Measurements from ENCODE around the gene HDAC9. TPM values are rescaled to one million over a fixed set of nuclear protein-coding genes. Genes with fewer than 3 reads are reported as not detected.

Gene HDAC9
- polyA plus RNA-seq, 2 of the 4 experiments (the other 2 are of a cell fraction), result 0.05 to 0.26 TPM

GRCh38 chr7:18874880-18875279 is 379.3 kb downstream of the HDAC9 start (continued):
- no peak for TF ChIP-seq CHD2 (IDR thresholded peaks at IDR 0.05; ENCODE audit: low read length, partially characterized antibody)
- no peak for TF ChIP-seq RARB (CRISPR knock-in tag; IDR thresholded peaks at IDR 0.05)
- TF ChIP-seq POLR2A (IDR thresholded peaks at IDR 0.05; ENCODE audit: low read length), result no peak
- TF ChIP-seq, protein P1, sequence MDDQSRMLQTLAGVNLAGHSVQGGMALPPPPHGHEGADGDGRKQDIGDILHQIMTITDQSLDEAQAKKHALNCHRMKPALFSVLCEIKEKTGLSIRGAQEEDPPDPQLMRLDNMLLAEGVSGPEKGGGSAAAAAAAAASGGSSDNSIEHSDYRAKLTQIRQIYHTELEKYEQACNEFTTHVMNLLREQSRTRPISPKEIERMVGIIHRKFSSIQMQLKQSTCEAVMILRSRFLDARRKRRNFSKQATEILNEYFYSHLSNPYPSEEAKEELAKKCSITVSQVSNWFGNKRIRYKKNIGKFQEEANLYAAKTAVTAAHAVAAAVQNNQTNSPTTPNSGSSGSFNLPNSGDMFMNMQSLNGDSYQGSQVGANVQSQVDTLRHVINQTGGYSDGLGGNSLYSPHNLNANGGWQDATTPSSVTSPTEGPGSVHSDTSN (IDR thresholded peaks at IDR 0.05), result no peak
- no peak for TF ChIP-seq NPAS2 (CRISPR knock-in tag; IDR thresholded peaks at IDR 0.05; ENCODE audit: borderline replicate concordance)
- no peak for TF ChIP-seq MAFK (IDR thresholded peaks at IDR 0.05; ENCODE audit: partially characterized antibody)

GRCh38 chr7:18877874-18878273 is 382.3 kb downstream of the HDAC9 start:
- no peaks in the 10 kb centered on the region for H3K9me3 ChIP-seq
- 14% methylated on average over 3 of the region's 3 CpGs for WGBS (ENCODE audit: missing lambda C conversion rate)
- no peak overlapping the region for H3K4me3 ChIP-seq
- no peaks in the 10 kb centered on the region for H3K4me1 ChIP-seq
- ChIA-PET CTCF (no interaction called here), POLR2A (no interaction called here)
- no peak overlapping the region for H3K27ac ChIP-seq
- TF ChIP-seq ZSCAN20 (CRISPR knock-in tag; IDR thresholded peaks at IDR 0.05), result no peak
- TF ChIP-seq HOXB13 (CRISPR knock-in tag; IDR thresholded peaks at IDR 0.05; ENCODE audit: low read depth), result no peak
- peak; percentile 73 for TF ChIP-seq MAFK (IDR thresholded peaks at IDR 0.05; ENCODE audit: partially characterized antibody)
- DNase-seq (ENCODE audit: low read depth in 1 of 2, low spot score in 1 of 2), result no peak
- ATAC-seq, result no peak
- H3K4me2 ChIP-seq, result no peak overlapping the region
- FAIRE-seq, result no peak

GRCh38 chr7:18886832-18887231 is 391.3 kb downstream of the HDAC9 start:
- no peak for DNase-seq (ENCODE audit: low read depth in 1 of 2, low spot score in 1 of 2)
- ChIA-PET CTCF (interaction anchor here (1.6 to 2.2 kb wide), 2 partner anchors 10 to 23 kb away, joined by 4 to 5 read pairs; no protein-coding TSS in a partner anchor), POLR2A (no interaction called here)
- Histone ChIP-seq H3K4me2 (no peak overlapping the region), H3K9me3 (no peaks in the 10 kb centered on the region), H3K4me1 (no peaks in the 10 kb centered on the region), H3K27ac (no peak overlapping the region), H3K4me3 (no peak overlapping the region)
- TF ChIP-seq HOXB13 (CRISPR knock-in tag; IDR thresholded peaks at IDR 0.05; ENCODE audit: low read depth), result no peak
- TF ChIP-seq BHLHE40 (IDR thresholded peaks at IDR 0.05; ENCODE audit: low read depth, low read length), result no peak
- no peak for TF ChIP-seq EHF (CRISPR knock-in tag; IDR thresholded peaks at IDR 0.05)
- TF ChIP-seq CBX8 (IDR thresholded peaks at IDR 0.05), result no peak
- no peak for TF ChIP-seq ESRRA (IDR thresholded peaks at IDR 0.05; ENCODE audit: borderline replicate concordance, low read length)
- TF ChIP-seq, protein P1 (IDR thresholded peaks at IDR 0.05), result no peak
- TF ChIP-seq EHMT2 (IDR thresholded peaks at IDR 0.05; ENCODE audit: low read depth), result no peak
- no peak for FAIRE-seq
- WGBS (ENCODE audit: missing lambda C conversion rate), result 33% methylated on average over 4 of the region's 4 CpGs
- ATAC-seq, result no peak

DNA sequence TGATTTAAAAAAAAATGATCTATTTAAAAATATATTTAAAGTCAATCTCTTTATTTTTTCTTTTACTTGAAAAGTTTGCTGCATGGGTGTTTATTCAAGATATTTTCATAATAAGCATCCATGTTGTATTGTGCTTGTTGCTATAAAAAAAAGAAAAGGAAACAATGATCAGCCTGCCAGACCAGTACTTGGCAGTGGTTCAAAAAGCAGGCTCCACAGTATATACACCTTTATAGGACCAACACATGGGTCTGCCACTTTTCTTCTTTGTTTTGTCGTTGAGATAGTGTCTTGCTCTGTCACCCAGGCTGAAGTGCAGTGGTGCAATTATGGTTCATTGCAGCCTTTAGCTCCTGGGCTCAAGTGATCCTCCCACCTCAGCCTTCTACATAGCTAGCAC is 393.9 kb downstream of the HDAC9 start:
- DNase-seq (ENCODE audit: low read depth in 1 of 2, low spot score in 1 of 2), result no peak
- POLR2A ChIA-PET, result no interaction called here
- Histone ChIP-seq H3K4me2 (no peak overlapping the region), H3K9me3 (no peaks in the 10 kb centered on the region), H3K27ac (no peak overlapping the region), H3K4me3 (no peak overlapping the region), H3K4me1 (no peaks in the 10 kb centered on the region)
- CTCF ChIA-PET, result interaction anchor here (1.4 kb wide), 1 partner anchor 12 kb away, joined by 3 read pairs; no protein-coding TSS in a partner anchor
- 14% methylated on average over 1 of the region's 1 CpG for WGBS (ENCODE audit: missing lambda C conversion rate)
- ATAC-seq, result no peak
- FAIRE-seq, result no peak
- no peak for TF ChIP-seq FOSB (CRISPR knock-in tag; IDR thresholded peaks at IDR 0.05)
- TF ChIP-seq EHMT2 (IDR thresholded peaks at IDR 0.05; ENCODE audit: low read depth), result no peak
- no peak for TF ChIP-seq FOXS1 (CRISPR knock-in tag; IDR thresholded peaks at IDR 0.05)
- no peak for TF ChIP-seq ATOH8 (CRISPR knock-in tag; IDR thresholded peaks at IDR 0.05; ENCODE audit: low read depth)
- TF ChIP-seq PHF8 (IDR thresholded peaks at IDR 0.05; ENCODE audit: borderline replicate concordance, low read depth), result no peak
